ENCODE data around the gene CCDC14.

CCDC14 gene

DNA sequence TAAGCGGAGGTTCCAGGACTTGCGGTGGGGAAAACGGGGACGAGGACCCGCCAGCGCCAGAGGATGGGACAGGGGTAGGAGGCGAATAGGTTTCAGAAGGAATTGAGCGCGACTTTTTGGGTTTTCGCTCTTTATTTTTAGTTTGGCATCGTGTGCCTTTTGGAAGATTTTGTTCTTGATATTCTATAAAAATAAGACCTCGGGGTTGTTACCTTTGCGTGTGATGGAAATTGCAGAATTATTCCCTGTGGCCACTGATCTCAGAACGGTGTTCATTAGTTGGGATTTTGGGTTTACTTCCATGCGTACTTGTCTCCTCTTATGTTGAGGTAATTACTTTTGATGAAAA, 453 bp upstream of the CCDC14 start:
- DNase-seq, result no peak

DNA sequence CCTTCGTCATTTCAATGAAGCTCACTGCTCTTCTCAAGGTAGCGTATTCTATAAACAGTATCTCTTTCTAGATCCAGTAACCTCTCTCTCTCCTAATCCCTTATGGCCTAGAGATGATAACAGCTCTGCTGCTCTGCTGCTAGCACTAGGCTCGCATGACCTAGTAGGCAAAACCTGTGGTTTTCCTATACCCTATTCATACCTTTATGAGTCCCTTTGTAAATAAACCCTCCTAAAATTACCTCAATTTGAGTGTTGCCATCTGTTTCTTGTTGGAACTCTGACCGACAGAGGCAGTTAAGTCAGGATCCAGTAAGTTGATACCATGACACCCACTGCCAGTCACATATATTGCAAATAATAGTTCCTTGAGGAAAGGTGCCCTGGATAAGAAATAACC, 7.3 kb downstream of the CCDC14 start:
- DNase-seq, result no peak

DNA sequence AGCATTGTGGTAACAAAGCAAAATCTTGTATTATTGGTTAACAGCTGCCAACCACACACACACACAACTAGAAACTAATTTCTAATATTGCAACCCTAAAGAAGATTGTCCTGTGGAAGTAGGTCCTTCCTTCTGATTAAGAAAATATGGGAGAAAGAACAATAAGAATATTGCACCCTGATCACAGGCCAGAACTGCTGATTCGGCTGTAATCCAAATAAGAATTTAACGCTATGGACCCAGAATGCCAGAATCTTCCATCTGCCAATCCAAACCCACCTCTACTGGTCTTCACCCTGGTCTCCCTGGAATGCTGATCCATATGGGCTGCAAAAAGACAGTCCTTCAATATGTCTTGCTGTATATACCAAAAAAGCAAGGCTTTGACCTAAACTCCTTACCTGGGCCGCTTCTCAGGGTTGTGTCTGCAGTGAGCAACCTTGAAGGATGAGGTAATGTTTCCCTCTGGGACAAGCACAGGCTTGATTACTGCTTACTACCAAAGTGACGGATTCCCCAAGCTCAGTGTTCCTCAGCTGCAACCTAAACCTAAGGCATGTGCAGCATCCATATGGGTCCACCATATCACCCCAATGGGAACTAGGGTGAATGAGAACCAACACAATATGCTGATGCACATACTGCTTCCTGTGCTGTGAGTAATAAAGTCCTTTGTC, 8.0 kb downstream of the CCDC14 start:
- DNase-seq, result no peak

DNA sequence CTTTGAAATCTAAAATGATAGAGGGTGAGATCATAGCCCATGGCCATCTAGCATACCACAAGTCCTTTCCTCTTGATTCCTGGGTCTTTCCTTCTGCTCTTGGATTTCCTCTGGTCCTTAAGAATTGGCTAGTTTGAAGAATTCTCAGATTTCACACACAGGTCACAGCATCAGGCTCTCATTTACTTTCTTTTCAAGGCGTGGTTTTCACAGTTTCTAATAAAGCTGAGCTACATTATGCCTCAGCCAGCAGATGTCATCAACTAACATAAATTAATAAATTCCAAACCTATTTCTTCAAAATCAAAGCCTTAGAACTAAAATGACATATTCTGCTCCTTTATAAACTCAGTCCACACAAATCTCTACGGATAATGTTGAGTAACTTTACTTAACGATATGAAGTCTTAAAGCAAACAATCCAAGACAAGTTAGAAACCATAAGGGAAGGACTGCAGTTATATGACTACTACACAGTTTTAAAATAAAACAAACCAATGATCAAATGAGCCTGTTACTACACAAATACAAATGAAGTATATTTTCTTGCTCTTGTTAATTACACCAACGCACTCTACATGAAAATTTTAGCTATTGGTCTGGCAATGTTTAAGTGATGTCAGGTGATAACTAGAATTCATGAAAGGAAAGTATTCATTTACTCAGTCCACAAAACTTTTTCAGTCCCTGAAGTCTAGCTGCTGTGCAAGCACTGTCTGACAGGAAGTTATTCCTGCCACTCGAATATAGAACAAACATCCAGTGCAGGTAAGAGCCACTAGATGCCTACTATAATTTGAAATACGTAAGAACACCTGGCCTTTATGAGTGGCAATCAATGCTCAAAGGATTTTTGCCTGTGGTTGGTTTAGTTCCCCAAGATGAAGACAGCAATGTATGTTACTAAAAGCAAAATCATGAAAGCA, 9.2 kb downstream of the CCDC14 start:
- DNase-seq, result no peak

DNA sequence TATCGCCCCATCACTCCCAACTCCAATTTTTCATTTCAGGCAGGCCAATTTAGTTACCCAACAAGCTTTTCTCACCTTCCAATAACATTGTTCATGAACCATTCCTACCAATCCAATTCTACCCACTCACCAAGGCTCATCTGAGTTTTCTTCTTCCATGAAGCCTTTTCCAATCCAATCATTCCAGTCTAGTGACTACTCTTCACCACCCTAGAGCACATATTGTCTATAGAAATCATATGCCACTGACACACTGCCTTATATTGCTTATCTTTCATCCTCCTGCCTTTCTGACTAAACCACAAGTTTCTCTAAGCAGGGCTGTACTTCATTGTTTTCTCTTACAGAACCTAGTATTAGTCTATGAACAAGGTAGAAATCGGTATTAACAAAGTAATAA, 11.4 kb downstream of the CCDC14 start:
- DNase-seq, result no peak

DNA sequence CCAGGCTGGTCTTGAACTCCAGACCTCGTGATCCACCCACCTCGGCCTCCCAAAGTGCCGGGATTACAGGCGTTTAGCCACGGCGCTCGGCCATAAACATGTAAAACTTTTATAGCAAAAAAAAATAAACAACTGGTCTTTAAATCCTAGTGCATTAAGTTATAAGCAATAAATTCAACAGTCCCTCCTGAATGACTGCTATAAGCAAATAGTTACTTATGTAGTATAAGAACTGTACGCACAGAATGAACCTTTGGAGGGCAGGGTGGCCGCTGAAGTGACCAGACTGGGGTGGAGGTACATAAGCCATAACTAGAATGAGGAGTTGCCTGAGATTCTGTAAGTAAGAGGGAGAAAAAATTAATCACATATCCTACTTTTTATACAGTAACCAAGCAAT, 12.6 kb downstream of the CCDC14 start:
- DNase-seq, result no peak

DNA sequence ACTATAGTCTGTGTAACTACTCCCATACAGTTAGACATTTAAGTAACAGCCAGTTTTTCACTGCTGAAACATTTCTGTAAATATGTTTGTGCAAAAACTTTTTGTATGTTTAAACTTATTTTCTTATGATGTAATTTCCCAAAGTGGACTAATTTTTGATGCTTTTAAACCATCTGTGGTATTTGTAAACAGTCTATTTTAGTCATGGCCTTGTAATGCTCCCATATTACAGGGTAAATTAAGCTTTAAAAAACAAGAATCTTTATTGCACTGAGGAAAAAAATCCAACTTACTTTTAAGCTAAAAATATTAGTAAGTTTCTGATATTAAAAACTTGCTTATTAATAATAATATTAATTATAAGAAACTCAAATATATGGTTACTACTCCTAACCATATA, 13.5 kb downstream of the CCDC14 start:
- no peak for DNase-seq

DNA sequence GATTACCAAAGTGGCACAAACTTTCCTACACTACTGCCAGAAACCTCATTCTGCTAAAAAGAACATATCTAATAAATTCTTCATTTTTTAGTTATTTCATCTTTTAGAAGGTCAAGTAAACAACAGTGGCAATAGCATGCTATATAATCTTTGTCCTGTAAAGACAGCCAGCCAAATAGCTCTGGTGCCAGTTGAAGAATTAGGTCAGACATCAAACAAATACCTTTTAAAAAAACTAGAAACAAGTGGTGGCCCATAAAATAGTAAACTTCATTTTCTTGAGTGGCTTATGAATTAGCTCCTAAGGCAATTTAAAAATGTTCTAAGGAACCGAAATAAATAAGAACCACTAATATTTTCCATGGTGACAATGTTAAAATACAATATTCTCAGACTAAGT, 19.5 kb downstream of the CCDC14 start:
- DNase-seq, result no peak

DNA sequence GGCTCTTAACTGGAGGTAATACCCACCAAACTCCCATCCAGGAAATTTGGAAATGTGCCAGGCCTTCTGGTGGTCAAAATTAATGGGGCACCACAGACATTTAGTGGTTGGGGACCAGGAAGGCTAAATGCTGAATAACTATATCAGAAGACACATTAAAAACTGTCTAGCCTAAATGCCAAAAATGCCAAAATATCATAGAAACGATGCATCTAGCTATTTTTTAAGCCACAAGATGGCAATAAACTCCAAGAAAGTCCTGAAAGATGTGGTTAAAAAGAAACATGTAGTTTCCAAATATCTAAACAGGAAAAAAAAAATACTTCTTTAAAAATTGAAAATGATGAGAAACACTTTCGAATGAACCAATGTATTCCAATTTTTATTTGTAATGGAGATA, 19.9 kb downstream of the CCDC14 start:
- no peak for DNase-seq

DNA sequence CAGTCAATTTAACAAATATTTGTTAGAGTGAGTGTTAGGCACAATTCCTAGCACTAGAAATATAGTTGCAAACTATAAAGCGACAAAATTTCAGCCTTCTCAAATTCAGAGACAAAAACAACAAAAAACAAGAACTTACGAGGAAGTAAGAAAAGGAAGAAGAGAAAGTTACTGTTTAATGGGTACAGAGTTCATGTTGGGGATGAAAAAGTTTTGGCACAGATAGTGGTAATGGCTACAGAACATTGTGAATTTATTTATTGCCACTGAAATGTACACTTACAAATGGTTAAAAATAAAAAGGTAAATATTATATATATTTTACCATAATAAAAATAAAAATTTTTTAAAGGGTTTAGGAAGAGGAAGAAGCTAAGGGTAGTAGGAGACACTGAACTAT, 21.3 kb downstream of the CCDC14 start:
- DNase-seq, result no peak

DNA sequence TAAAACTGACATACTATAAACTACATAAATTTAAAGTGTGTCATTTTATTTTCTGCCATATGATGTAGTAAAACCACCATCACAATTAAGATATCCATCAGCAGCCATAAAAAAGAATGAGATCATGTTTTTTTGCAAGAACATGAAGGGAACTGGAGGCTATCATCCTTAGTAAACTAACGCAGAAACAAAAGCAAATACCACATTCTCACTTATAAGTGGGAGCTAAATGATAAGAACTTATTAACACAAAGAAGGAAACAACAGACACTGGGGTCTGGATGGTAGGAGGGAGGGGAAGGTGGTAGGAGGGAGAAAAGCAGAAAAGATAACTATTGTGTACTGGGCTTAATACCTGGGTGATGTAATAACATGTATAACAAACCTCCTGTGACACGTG, 24.6 kb downstream of the CCDC14 start:
- no peak for DNase-seq

DNA sequence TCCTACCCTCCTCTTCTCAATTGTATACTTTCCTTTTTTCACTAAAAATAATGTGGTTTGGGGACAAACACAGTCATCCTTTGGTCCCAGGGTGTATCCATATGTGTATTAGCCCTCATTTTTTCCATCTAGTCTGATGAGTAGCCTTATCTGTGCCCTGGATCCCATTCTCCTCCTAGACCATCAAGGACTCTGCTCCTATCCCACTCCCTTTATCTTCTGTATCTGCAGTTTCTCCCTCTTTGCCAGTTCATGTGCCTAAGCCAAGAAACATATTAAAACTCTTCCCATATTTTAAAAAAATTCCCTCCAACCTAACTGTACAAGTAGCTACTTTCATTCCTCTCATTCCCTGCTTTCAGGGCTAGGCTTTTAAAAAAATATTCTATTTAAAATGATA, 25.2 kb downstream of the CCDC14 start:
- no peak for DNase-seq

DNA sequence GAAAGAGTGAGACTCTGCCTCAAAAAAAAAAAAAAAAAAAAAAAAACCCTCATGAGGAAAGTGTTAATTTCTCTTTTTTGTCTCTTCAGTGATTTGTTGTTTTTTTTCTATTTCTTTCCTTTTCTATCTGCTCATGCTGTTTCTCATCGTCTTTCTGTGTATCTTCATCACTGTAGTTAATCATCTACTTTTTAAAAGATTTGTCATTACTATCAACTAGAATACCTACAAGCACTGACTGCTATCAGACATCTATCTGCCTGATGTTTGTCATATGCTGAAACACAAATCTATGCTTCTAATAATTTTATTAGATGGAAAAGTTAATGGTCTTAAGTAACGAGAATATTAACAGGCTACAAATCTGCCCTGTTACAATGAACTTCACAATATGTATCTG, 26.8 kb downstream of the CCDC14 start:
- no peak for DNase-seq

DNA sequence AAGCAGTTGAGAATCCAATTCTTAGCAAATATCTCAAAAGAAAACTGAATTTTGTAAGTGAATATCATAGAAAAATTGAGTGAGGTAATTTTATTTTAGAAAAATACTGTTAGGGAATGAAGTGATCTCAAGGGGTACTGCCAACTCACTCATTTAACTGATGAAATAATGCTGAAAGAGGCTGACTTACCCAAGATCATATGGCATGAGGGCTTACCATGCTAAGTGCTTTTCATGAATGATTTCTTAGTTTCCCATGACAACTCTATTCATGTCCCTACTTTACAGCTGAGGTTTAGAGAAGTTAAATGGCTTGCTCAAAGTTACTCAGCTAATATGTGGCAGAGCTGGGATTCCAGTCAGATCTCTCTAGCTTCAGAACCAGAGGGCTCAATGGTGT, 30.6 kb downstream of the CCDC14 start:
- no peak for DNase-seq

DNA sequence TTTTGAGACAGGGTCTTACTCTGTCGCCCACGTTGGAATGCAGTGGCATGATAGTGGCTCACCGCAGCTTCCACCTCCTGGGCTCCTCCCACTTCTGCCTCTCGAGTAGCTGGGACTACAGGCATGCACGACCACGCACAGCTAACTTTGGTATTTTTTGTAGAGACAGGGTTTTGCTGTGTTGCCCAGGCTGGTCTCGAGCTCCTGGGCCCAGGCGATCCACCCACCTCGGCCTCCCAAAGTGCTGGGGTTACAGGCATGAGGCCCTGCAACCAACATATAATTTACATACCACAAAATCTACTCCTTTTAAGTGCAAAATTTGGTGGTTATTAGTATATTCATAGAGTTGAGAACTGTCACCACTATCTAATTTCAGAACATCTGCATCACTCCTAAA, 31.7 kb downstream of the CCDC14 start:
- DNase-seq, result no peak

DNA sequence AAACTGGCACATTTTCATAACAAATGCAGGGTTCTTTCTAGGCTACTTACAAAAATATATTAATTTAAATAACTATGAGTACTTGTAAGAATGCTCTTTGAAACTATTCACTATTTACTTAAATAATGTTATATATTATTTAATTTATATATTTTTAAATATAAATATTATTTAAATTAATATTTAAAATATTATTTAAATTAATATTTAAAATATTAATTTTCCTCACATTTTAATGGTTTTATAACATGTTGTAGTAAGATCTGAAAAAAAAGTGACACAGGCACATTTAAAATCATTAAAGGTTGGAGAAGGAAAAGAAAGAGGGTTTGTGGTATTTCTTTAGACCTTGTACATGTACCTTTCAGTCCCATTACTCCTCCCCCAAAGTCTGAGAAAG, 34.6 kb downstream of the CCDC14 start:
- DNase-seq, result no peak

DNA sequence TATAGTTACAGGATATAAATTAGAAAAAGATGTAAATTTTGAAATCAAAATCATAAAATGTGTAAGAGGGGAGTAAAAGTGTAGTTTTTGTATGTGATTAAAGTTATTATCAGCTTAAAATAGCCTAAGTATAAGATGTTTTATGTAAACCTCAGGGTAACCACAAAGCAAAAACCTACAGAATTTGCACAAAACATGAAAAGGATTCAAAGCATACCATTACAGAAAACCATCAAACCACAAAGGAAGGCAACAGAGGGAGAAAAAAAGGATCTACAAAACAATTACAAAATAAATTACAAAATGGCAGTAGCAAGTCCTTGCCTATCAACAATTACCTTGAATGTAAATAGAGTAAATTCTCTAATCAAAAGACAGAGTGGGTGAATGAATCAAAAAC, 40.2 kb downstream of the CCDC14 start:
- no peak for DNase-seq

DNA sequence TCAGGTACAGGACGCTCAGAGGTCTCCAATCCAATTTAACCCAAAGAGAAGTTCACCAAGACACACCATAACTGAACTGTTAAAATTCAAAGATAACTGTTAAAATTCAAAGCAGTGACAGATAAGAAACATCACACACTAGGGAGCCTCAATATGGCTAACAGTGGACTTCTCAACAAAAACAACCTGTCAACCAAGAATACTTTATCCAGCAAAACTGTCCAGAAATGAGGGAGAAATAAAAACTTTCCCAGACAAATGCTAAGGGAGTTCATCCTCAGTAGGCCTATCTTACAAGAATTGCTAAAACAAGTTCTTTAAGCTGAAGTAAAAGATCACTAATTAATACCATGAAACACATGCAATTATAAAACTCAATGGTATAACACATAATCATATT, 40.6 kb downstream of the CCDC14 start:
- no peak for DNase-seq

DNA sequence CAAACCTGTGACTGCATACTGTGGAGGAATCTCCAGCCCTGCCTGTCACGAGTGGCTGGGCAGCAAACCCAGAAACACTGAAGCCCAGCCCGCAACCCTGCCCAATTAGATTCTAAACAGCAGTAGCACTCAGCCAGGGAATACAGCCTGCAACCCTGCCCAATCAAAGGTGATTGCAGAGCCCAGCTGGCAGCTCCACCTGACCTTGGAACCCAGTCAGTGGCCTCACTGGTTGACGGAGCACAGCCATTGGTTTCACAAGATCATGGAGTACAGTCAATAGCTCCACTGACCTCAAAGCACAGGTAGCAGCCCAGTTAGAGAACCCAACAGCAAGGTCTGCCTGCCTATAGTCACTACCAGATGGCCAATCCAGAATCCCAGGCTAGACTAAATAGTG, 41.7 kb downstream of the CCDC14 start:
- no peak for DNase-seq

DNA sequence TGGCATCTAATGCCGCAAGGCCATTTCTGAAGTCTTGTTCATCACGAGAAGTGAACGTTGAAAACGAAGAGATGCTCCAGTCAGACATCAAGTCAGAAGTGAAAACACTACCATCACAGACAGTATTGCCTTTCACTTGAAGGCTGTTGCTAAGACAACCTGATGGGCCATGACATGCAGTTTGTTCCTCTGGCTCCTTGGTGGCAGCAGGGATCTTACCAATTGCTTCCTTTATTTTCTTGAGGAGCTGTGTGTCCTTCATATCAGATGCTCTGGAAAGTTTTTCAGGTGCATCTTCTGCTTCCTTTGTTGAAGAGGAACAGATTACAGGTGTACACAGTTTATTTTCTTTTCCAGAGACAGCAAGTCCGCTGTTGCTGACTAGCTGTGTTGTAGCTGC, 46.2 kb downstream of the CCDC14 start:
- no peak for DNase-seq

DNA sequence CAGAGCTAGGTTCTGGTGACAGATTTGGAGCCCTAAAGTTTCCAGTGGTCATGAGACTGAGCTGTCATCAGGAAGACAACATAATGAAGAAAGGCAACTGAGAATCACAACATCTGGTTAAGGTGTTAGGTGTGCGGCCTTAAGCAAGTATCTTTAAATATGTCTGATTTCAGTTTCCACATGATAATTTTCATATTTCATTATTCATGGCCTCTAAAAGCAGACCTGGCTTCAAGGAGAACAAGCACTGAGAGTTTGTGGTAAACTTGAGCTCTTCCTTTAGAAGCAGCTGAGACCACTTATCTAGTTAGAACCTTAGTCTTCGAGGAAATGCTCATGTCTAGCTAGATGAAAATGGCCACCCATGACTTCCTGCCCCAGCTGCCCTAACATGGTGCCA, 51.2 kb downstream of the CCDC14 start:
- DNase-seq, result no peak

DNA sequence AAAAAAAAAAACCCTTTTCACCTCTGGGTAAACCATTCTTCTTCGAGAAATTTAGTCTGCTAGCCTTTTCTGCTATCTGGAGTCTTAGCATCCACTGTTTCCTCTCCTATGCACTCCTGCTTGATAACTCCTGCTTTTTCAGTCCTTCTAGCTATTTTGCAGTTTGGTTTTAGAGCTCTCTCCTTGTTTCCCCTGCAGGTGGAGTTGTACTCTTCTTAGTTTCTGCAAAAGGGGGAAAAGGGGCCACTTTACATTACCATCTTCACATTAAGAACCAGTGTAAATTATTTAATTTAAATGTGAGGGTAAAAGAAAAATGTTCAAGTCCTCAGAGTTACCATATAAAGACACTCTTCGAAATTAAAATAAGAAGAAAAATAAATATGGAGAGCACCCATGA, 53.3 kb downstream of the CCDC14 start:
- DNase-seq, result no peak

DNA sequence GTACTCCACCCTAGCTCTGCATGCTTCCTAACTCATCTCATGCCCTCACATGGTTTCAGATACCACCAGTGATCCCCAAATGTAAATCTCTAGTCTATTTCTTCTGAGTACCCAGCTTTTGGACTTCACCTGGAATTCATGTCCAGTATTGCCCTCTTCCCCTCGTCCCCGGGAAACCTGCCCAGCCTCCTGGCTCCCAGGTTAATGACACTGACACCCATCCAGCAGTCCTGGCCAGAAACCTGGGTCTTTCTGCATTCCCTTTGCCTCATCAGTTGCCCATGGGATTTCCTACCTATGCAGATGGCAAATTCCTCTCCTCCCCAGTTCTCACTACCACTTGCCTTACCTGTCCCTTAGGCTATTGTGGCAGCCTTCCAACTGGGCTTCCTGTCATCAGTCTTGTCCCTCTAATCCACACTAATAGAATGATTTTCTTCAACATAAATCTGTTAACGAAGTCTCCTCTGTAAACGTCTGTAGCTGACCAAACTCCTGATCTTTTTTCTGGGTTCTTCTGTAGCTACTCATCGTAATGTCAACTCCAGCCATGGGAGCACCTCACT, 61.6 kb downstream of the CCDC14 start:
- no peak for DNase-seq

DNA sequence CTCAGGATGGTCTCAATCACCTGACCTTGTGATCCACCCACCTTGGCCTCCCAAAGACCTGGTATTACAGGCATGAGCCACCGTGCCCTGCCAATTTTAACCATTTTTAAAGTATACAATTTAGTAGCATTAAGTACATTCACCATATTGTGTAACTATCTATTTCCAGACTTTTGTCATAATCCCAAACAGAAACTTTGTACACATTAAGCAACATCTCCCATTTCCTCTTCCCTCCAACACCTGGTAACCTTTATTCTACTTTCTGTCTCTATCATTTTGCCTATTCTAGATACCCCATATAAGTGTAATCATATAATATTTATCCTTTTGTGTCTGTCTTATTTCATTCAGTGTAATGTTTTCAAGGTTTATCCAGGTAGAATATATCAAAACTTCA, 68.0 kb downstream of the CCDC14 start:
- DNase-seq, result no peak

DNA sequence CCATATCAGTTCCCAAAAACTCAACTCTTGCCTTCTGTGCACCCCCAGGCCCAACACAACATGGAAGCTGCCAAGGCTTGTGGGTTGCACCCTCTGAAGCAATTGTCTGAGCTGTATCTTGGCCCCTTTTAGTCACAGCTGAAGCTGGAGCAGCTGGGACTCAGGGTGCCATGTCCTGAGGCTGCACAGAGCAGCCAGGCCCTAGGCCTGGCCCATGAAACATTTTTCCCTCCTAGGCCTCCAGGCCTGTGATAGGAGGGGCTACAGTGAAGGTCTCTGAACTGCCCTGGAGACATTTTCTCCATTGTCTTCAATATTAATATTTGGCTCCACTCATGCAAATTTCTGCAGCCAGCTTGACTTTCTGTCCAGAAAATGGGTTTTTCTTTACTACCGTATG, 68.8 kb downstream of the CCDC14 start:
- no peak for DNase-seq
